Ramos (cell line): ENCODE results near the gene SOX10.
"Not testable (repeated sequence)": the region's sequence is repeated elsewhere in the genome, so short reads cannot be mapped to it uniquely, and the experiment has no call there.

Experiments
- in situ Hi-C: fragments of 300-500 bp; cut with MboI; formaldehyde crosslinking; loops from one replicate; pipeline ENCODE4 v1.14.3; 2022; ENCODE audit warnings: low sequenced_read_pairs; ENCODE audit not compliant: unreplicated experiment

SOX10 gene

GRCh38 chr22:37968452-37969251, 15.7 kb downstream of the SOX10 start:
- in situ Hi-C loops = no loop called here

- in situ Hi-C loops = no loop called here
Measured at GRCh38 chr22:37967637-37968451, 16.5 kb downstream of the SOX10 start.

- in situ Hi-C loops = no loop called here
Measured at GRCh38 chr22:37967147-37967546, 17.2 kb downstream of the SOX10 start.

GRCh38 chr22:37965940-37966664, 18.3 kb downstream of the SOX10 start:
- in situ Hi-C loops = no loop called here

GRCh38 chr22:37961062-37961461, 23.3 kb downstream of the SOX10 start:
- in situ Hi-C loops = loop anchor here (5.0 kb wide), 1 partner anchor 144 kb away; no protein-coding TSS in a partner anchor

- in situ Hi-C loops = no loop called here
Measured at GRCh38 chr22:37959231-37959825, 25.0 kb downstream of the SOX10 start.

- in situ Hi-C loops = no loop called here
Measured at GRCh38 chr22:37957232-37957631, 27.1 kb downstream of the SOX10 start.

- in situ Hi-C loops = not testable (repeated sequence)
Measured at GRCh38 chr22:37955825-37956397, 28.4 kb downstream of the SOX10 start.

GRCh38 chr22:37954686-37955085, 29.7 kb downstream of the SOX10 start:
- in situ Hi-C loops = no loop called here

GRCh38 chr22:37953437-37954179, 30.7 kb downstream of the SOX10 start, which contains the start of the genes C22orf23 and POLR2F:
TSS of gene C22orf23 (minus strand) at chr22:37953601. CDS start at chr22:37953149, 452 bp downstream.
TSS of gene POLR2F (plus strand) at chr22:37953699. CDS start at chr22:37953788, 89 bp downstream.
- in situ Hi-C loops = no loop called here

- in situ Hi-C loops = no loop called here
Measured at GRCh38 chr22:37953062-37953436, 31.3 kb downstream of the SOX10 start.

- in situ Hi-C loops = not testable (repeated sequence)
Measured at GRCh38 chr22:37952629-37953028, 31.7 kb downstream of the SOX10 start.

GRCh38 chr22:37951305-37951704, 33.0 kb downstream of the SOX10 start:
- in situ Hi-C loops = no loop called here

GRCh38 chr22:37947142-37947795, 37.1 kb downstream of the SOX10 start:
- in situ Hi-C loops = not testable (repeated sequence)

- in situ Hi-C loops = not testable (repeated sequence)
Measured at GRCh38 chr22:37944423-37944822, 39.9 kb downstream of the SOX10 start.

GRCh38 chr22:37943825-37944198, 40.5 kb downstream of the SOX10 start:
- in situ Hi-C loops = no loop called here

- in situ Hi-C loops = no loop called here
Measured at GRCh38 chr22:37943136-37943824, 41.1 kb downstream of the SOX10 start.

- in situ Hi-C loops = no loop called here
Measured at GRCh38 chr22:37942133-37942532, 42.2 kb downstream of the SOX10 start.
